OCI-LY7 (cell line): ENCODE measurements around the gene NFIA. TPM values are rescaled to one million over a fixed set of nuclear protein-coding genes. Genes with fewer than 3 reads are reported as not detected.

Experiments used
- BruUV-seq: library from RNA; stranded (reverse); fragments of 400-500 nt; replicated peaks from 2 replicates; lab custom pipeline; 2021; lab: Mats Ljungman, UMichigan
- CTCF ChIA-PET: fragments of 300-600 bp; sonication (Branson Sonifier 250); formaldehyde crosslinking; loops from one replicate; lab custom pipeline; 2022; ENCODE audit warnings: antibody characterized with exemption; ENCODE audit not compliant: unreplicated experiment; lab: Charles Lee
- POLR2A ChIA-PET: fragments of 300-600 bp; sonication (Branson Sonifier 250); formaldehyde crosslinking; loops from one replicate; lab custom pipeline; 2022; ENCODE audit warnings: antibody characterized with exemption; lab: Charles Lee
- DNase-seq: peaks from one replicate; pipeline ENCODE4 v3.0.0-alpha.2; 2015; ENCODE audit warnings: low spot score
- H2AFZ ChIP-seq: fragments of 200-600 bp; sonication (generic), shearing (Covaris generic); 2 replicates; pipeline ENCODE4 v1.6.1; 2014; ENCODE audit warnings: mild to moderate bottlenecking, antibody characterized with exemption, low read length, moderate library complexity
- H3K27ac ChIP-seq: fragments of 200-600 bp; sonication (generic); 2 replicates; pipeline ENCODE4 v1.5.1; 2014; ENCODE audit warnings: mixed run types, low read depth, mild to moderate bottlenecking, moderate library complexity, low read length, inconsistent platforms; ENCODE audit not compliant: poor library complexity, severe bottlenecking
- H3K36me3 ChIP-seq: fragments of 200-600 bp; sonication (generic); 2 replicates; pipeline ENCODE4 v1.6.1; 2014; ENCODE audit warnings: mild to moderate bottlenecking, antibody characterized with exemption, low read length, moderate library complexity, mixed read lengths; ENCODE audit not compliant: insufficient read depth
- H3K4me1 ChIP-seq: fragments of 200-600 bp; sonication (generic); 2 replicates; pipeline ENCODE4 v1.5.1; 2014; ENCODE audit warnings: mild to moderate bottlenecking, low read length; ENCODE audit not compliant: insufficient read depth, poor library complexity, severe bottlenecking
- H3K4me2 ChIP-seq: fragments of 200-600 bp; sonication (generic); 2 replicates; pipeline ENCODE4 v1.6.1; 2014; ENCODE audit warnings: mild to moderate bottlenecking, low read length
- H3K4me3 ChIP-seq: fragments of 200-600 bp; sonication (generic); 2 replicates; pipeline ENCODE4 v1.5.1; 2014; ENCODE audit warnings: mild to moderate bottlenecking, low read depth, low read length; ENCODE audit not compliant: poor library complexity, severe bottlenecking
- H3K79me2 ChIP-seq: fragments of 200-600 bp; sonication (generic); 2 replicates; pipeline ENCODE4 v1.6.1; 2016; ENCODE audit warnings: low read depth, mild to moderate bottlenecking, low read length, moderate library complexity, mixed read lengths; ENCODE audit not compliant: insufficient read depth
- H3K9me2 ChIP-seq: fragments of 200-600 bp; sonication (generic); 2 replicates; pipeline ENCODE4 v1.6.1; 2016; ENCODE audit warnings: mild to moderate bottlenecking, low read length, mixed read lengths; ENCODE audit not compliant: insufficient read depth
- H3K9me3 ChIP-seq: fragments of 200-600 bp; sonication (generic); 2 replicates; pipeline ENCODE4 v1.6.1; 2014; ENCODE audit warnings: mild to moderate bottlenecking, mixed run types, low read length, mixed read lengths
- H4K20me1 ChIP-seq: fragments of 200-600 bp; sonication (generic); 2 replicates; pipeline ENCODE4 v1.6.1; 2014; ENCODE audit warnings: mild to moderate bottlenecking, antibody characterized with exemption, low read length, moderate library complexity, mixed read lengths; ENCODE audit not compliant: insufficient read depth
- EZH2phosphoT487 ChIP-seq: fragments of 200-600 bp; sonication (generic); IDR thresholded peaks from 2 replicates; pipeline ENCODE4 v1.6.1; 2018; ENCODE audit warnings: low read depth, borderline replicate concordance, mild to moderate bottlenecking, mixed run types, antibody characterized with exemption, low read length, moderate library complexity, mixed read lengths
- intact Hi-C: fragments of 100-400 bp; cut with micrococcal nuclease; formaldehyde crosslinking; loops from one replicate; pipeline ENCODE4 v1.10.0; 2022; ENCODE audit not compliant: unreplicated experiment
- total RNA-seq, 2 experiments: library from RNA; depleted of rRNA in 1 of 2; stranded (reverse); fragments of >200 nt in 1 of 2; shearing (Covaris generic) in 1 of 2; gene quantifications; 2 replicates each; pipeline ENCODE4 v1.2.3, GENCODE V29; 2014 to 2022
- TF ChIP-seq, protein P1 (sequence below): fragments of 200-600 bp; sonication (generic); conservative IDR thresholded peaks from 2 replicates; pipeline ENCODE4 v1.5.1; 2014; ENCODE audit warnings: mild to moderate bottlenecking, antibody characterized with exemption, low read length, moderate library complexity, mixed read lengths

Gene NFIA
- total RNA-seq, 2 experiments from 2014 or later, result 2.8 to 18.8 TPM

GRCh38 chr1:61322008-61322744 is 239.8 kb downstream of the NFIA start:
- TF ChIP-seq EZH2phosphoT487, result no peak
- TF ChIP-seq, protein P1, sequence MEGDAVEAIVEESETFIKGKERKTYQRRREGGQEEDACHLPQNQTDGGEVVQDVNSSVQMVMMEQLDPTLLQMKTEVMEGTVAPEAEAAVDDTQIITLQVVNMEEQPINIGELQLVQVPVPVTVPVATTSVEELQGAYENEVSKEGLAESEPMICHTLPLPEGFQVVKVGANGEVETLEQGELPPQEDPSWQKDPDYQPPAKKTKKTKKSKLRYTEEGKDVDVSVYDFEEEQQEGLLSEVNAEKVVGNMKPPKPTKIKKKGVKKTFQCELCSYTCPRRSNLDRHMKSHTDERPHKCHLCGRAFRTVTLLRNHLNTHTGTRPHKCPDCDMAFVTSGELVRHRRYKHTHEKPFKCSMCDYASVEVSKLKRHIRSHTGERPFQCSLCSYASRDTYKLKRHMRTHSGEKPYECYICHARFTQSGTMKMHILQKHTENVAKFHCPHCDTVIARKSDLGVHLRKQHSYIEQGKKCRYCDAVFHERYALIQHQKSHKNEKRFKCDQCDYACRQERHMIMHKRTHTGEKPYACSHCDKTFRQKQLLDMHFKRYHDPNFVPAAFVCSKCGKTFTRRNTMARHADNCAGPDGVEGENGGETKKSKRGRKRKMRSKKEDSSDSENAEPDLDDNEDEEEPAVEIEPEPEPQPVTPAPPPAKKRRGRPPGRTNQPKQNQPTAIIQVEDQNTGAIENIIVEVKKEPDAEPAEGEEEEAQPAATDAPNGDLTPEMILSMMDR, result no peak
- Histone ChIP-seq H4K20me1 (no peaks in the 10 kb centered on the region), H3K27ac (no peak overlapping the region), H3K9me2 (no peaks in the 10 kb centered on the region), H3K4me2 (no peak overlapping the region), H3K79me2 (no peaks in the 10 kb centered on the region), H3K4me3 (no peak overlapping the region), H3K4me1 (no peaks in the 10 kb centered on the region), H3K36me3 (no peaks in the 10 kb centered on the region), H3K9me3 (no peaks in the 10 kb centered on the region), H2AFZ (no peak overlapping the region)
- BruUV-seq, result no TSS peak
- POLR2A ChIA-PET, result no interaction called here
- CTCF ChIA-PET, result no interaction called here
- no peak for DNase-seq
- intact Hi-C loops, result no loop called here

DNA sequence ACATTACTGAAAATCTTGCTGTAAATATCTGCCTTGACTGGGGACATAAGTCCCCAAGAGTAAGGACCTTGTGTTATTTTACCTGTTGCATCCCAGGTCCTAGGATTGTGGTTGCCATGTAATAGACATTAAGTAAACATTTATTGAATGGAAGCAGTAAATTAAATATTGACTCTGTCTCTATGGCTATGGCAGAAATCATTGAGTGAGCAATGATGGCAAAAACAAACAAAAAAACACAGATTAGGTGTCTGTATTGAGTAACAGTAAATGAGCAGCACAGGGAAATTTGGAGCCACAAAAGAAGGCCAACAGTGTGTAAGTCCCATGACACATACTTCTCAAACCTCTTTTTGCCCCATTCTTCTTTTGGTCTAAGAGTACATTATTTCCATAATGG is 240.4 kb downstream of the NFIA start:
- no peaks in the 10 kb centered on the region for H3K79me2 ChIP-seq
- no peak overlapping the region for H3K27ac ChIP-seq
- no peaks in the 10 kb centered on the region for H4K20me1 ChIP-seq
- H2AFZ ChIP-seq, result no peak overlapping the region
- no peak overlapping the region for H3K4me2 ChIP-seq
- TF ChIP-seq, protein P1, result no peak
- TF ChIP-seq EZH2phosphoT487, result no peak
- no peaks in the 10 kb centered on the region for H3K9me2 ChIP-seq
- no peaks in the 10 kb centered on the region for H3K9me3 ChIP-seq
- BruUV-seq, result no TSS peak
- DNase-seq, result no peak
- H3K36me3 ChIP-seq, result no peaks in the 10 kb centered on the region
- intact Hi-C loops, result no loop called here
- H3K4me1 ChIP-seq, result no peaks in the 10 kb centered on the region
- ChIA-PET CTCF (no interaction called here), POLR2A (no interaction called here)
- no peak overlapping the region for H3K4me3 ChIP-seq

DNA sequence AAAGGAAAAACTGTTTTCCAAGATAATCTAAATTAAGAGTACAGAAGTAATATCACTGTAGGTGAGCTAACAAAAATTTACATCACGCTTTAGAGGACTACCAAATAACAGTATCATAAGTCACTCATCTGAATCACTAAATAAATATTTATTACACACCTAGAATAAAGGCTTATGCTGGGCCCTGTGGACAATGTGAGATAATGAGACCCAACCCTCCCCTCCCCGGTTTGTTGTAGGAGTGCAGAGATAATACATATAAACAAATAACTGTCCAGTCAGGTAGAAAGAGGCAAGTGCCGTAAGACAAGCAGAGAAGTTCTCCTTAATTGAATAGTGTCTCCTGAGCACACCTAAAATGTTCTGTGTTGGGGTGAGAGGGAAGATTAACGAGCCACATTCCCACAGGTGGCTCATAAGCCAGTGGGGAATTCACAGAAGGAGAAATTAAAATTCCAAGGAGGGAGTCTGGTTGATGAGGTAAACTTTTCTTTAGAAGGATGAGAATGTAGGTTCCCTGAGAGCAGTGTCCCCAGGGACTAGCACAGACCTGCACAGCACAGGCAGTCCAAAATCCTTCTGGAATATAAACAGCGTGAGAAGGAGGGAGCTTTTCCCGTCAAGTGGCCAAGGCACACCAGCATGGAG is 241.4 kb downstream of the NFIA start:
- no peaks in the 10 kb centered on the region for H3K36me3 ChIP-seq
- TF ChIP-seq, protein P1, result no peak
- TF ChIP-seq EZH2phosphoT487, result no peak
- no peaks in the 10 kb centered on the region for H3K9me3 ChIP-seq
- no peak overlapping the region for H3K4me3 ChIP-seq
- no peaks in the 10 kb centered on the region for H3K79me2 ChIP-seq
- H3K4me2 ChIP-seq, result no peak overlapping the region
- H3K27ac ChIP-seq, result no peak overlapping the region
- POLR2A ChIA-PET, result no interaction called here
- no peaks in the 10 kb centered on the region for H3K4me1 ChIP-seq
- no peaks in the 10 kb centered on the region for H3K9me2 ChIP-seq
- intact Hi-C loops, result no loop called here
- DNase-seq, result no peak
- H4K20me1 ChIP-seq, result no peaks in the 10 kb centered on the region
- CTCF ChIA-PET, result no interaction called here
- no TSS peak for BruUV-seq
- no peak overlapping the region for H2AFZ ChIP-seq
